IMR-90 (cell line): ENCODE data around the gene C3orf33. TPM values are rescaled to one million over a fixed set of nuclear protein-coding genes. Genes with fewer than 3 reads are reported as not detected.

Experiments
- ATAC-seq: fragments of 200-7000 bp; cut with Tn5 transposase; 2 replicates; pipeline ENCODE4 v1.9.1; 2020; ENCODE audit warnings: low read depth, mild to moderate bottlenecking, moderate library complexity
- BruUV-seq: library from RNA; stranded (reverse); fragments of 400-500 nt; replicated peaks from 2 replicates; lab custom pipeline; 2021; lab: Mats Ljungman, UMichigan
- CTCF ChIA-PET: fragments of 300-600 bp; formaldehyde crosslinking; extraction: SDS; loops from one replicate; lab custom pipeline; 2021; ENCODE audit warnings: antibody characterized with exemption; lab: Yijun Ruan, JAX
- POLR2A ChIA-PET: fragments of 300-600 bp; sonication (Branson Sonifier 250); formaldehyde crosslinking; loops from one replicate; lab custom pipeline; 2022; ENCODE audit warnings: antibody characterized with exemption; ENCODE audit not compliant: unreplicated experiment; lab: Charles Lee
- DNase-seq: peaks from one replicate; pipeline ENCODE4 v3.0.0; 2013
- H2AFZ ChIP-seq: replicated peaks from 2 replicates; pipeline ENCODE3; 2013; ENCODE audit warnings: low read length, mild to moderate bottlenecking; ENCODE audit not compliant: poor library complexity
- H2AK5ac ChIP-seq: 2 replicates; pipeline ENCODE4 v1.6.1; 2013; ENCODE audit warnings: low read depth, low read length, inconsistent platforms
- H2AK9ac ChIP-seq: replicated peaks from 2 replicates; pipeline ENCODE3; 2013; ENCODE audit warnings: mild to moderate bottlenecking, low read depth, low read length, moderate library complexity; ENCODE audit not compliant: poor library complexity
- H2BK120ac ChIP-seq: 2 replicates; pipeline ENCODE4 v1.6.1; 2013; ENCODE audit warnings: low read depth, low read length, inconsistent platforms
- H2BK15ac ChIP-seq: 3 replicates; pipeline ENCODE4 v1.6.1; 2013; ENCODE audit warnings: low read depth, low read length, inconsistent platforms
- H2BK20ac ChIP-seq: 2 replicates; pipeline ENCODE4 v1.6.1; 2013; ENCODE audit warnings: low read depth, mild to moderate bottlenecking, inconsistent platforms, low read length, moderate library complexity
- H2BK5ac ChIP-seq: 2 replicates; pipeline ENCODE4 v1.6.1; 2013; ENCODE audit warnings: mild to moderate bottlenecking, low read depth, low read length, inconsistent platforms; ENCODE audit not compliant: poor library complexity, severe bottlenecking
- H3K14ac ChIP-seq: replicated peaks from 2 replicates; pipeline ENCODE4 v1.6.1; 2013; ENCODE audit warnings: low read depth, low read length, inconsistent platforms
- H3K18ac ChIP-seq: 2 replicates; pipeline ENCODE4 v1.6.1; 2013; ENCODE audit warnings: low read depth, low read length, control low read depth
- H3K23ac ChIP-seq: 2 replicates; pipeline ENCODE4 v1.6.1; 2013; ENCODE audit warnings: low read depth, low read length, inconsistent platforms
- H3K27ac ChIP-seq: 2 replicates; pipeline ENCODE4 v1.5.1; 2013; ENCODE audit warnings: mild to moderate bottlenecking, control low read depth, low read length; ENCODE audit not compliant: insufficient read depth
- H3K27me3 ChIP-seq: 2 replicates; pipeline ENCODE4 v1.6.1; 2013; ENCODE audit warnings: low read length; ENCODE audit not compliant: control insufficient read depth, insufficient read depth
- H3K36me3 ChIP-seq: 2 replicates; pipeline ENCODE4 v1.6.1; 2013; ENCODE audit warnings: low read length, mixed read lengths; ENCODE audit not compliant: control insufficient read depth, insufficient read depth
- H3K4ac ChIP-seq: 2 replicates; pipeline ENCODE4 v1.6.1; 2013; ENCODE audit warnings: low read depth, low read length, inconsistent platforms
- H3K4me1 ChIP-seq: 2 replicates; pipeline ENCODE4 v1.6.1; 2013; ENCODE audit warnings: low read length, mixed read lengths; ENCODE audit not compliant: control insufficient read depth, insufficient read depth
- H3K4me2 ChIP-seq: 2 replicates; pipeline ENCODE4 v1.6.1; 2013; ENCODE audit warnings: low read depth, mild to moderate bottlenecking, control low read depth, low read length, moderate library complexity
- H3K4me3 ChIP-seq: 2 replicates; pipeline ENCODE4 v1.5.1; 2013; ENCODE audit warnings: low read depth, mild to moderate bottlenecking, control low read depth, low read length, moderate library complexity; ENCODE audit not compliant: insufficient read depth
- H3K56ac ChIP-seq: 2 replicates; pipeline ENCODE4 v1.6.1; 2013; ENCODE audit warnings: low read length, inconsistent platforms; ENCODE audit not compliant: insufficient read depth; ENCODE audit errors: extremely low read depth
- H3K79me1 ChIP-seq, 2 experiments: 2 replicates each; pipeline ENCODE4 v1.6.1; 2013; ENCODE audit warnings: low read length in 2 of 2, inconsistent platforms in 1 of 2, low read depth in 1 of 2
- H3K9ac ChIP-seq: 2 replicates; pipeline ENCODE4 v1.6.1; 2013; ENCODE audit warnings: low read depth, low read length, control low read depth
- H3K9me1 ChIP-seq: 2 replicates; pipeline ENCODE4 v1.6.1; 2013; ENCODE audit warnings: low read length, inconsistent platforms; ENCODE audit not compliant: insufficient read depth
- H3K9me3 ChIP-seq: 2 replicates; pipeline ENCODE4 v1.6.1; 2013; ENCODE audit warnings: low read length; ENCODE audit not compliant: control insufficient read depth, insufficient read depth
- H4K20me1 ChIP-seq: 2 replicates; pipeline ENCODE4 v1.6.1; 2013; ENCODE audit warnings: low read length, inconsistent platforms; ENCODE audit not compliant: insufficient read depth
- H4K5ac ChIP-seq: 2 replicates; pipeline ENCODE4 v1.6.1; 2013; ENCODE audit warnings: mild to moderate bottlenecking, low read depth, low read length, control low read depth
- H4K8ac ChIP-seq, 2 experiments: 2 replicates each; pipeline ENCODE4 v1.6.1; 2013; ENCODE audit warnings: low read depth in 2 of 2, low read length in 2 of 2, control low read depth in 1 of 2, inconsistent platforms in 1 of 2
- H4K91ac ChIP-seq: 2 replicates; pipeline ENCODE4 v1.6.1; 2013; ENCODE audit warnings: low read depth, low read length, inconsistent platforms; ENCODE audit not compliant: insufficient read depth
- BHLHE40 ChIP-seq: fragments of 150-350 bp; IDR thresholded peaks from 2 replicates; pipeline ENCODE4 v1.6.1; 2016; ENCODE audit warnings: mild to moderate bottlenecking, low read depth, low read length
- CEBPB ChIP-seq: IDR thresholded peaks from 2 replicates; pipeline ENCODE4 v1.6.1; 2012; ENCODE audit warnings: low read depth, low read length, improper control_type of control experiment
- ELK1 ChIP-seq: fragments of 150-350 bp; IDR thresholded peaks from 2 replicates; pipeline ENCODE4 v1.6.1; 2016; ENCODE audit warnings: low read depth, mild to moderate bottlenecking, low read length, moderate library complexity, borderline replicate concordance
- FOS ChIP-seq: fragments of 150-350 bp; IDR thresholded peaks from 2 replicates; pipeline ENCODE4 v1.6.1; 2016; ENCODE audit warnings: low read depth, low read length
- MAFK ChIP-seq: IDR thresholded peaks from 2 replicates; pipeline ENCODE4 v1.6.1; 2012; ENCODE audit warnings: low read depth, low read length, improper control_type of control experiment
- MXI1 ChIP-seq: IDR thresholded peaks from 2 replicates; pipeline ENCODE4 v1.6.1; 2012; ENCODE audit warnings: low read depth, mild to moderate bottlenecking, low read length, moderate library complexity, borderline replicate concordance
- POLR2A ChIP-seq: IDR thresholded peaks from 2 replicates; pipeline ENCODE4 v1.6.1; 2012; ENCODE audit warnings: mild to moderate bottlenecking, low read depth, low read length
- RFX5 ChIP-seq: IDR thresholded peaks from 2 replicates; pipeline ENCODE4 v1.8.0; 2012; ENCODE audit warnings: low read depth, mild to moderate bottlenecking, low read length, moderate library complexity
- SMC3 ChIP-seq: fragments of 150-350 bp; IDR thresholded peaks from 2 replicates; pipeline ENCODE4 v1.6.1; 2016; ENCODE audit warnings: low read depth, mild to moderate bottlenecking, antibody characterized with exemption, low read length, moderate library complexity
- USF2 ChIP-seq: fragments of 150-350 bp; IDR thresholded peaks from 2 replicates; pipeline ENCODE4 v1.6.1; 2017; ENCODE audit warnings: mild to moderate bottlenecking, antibody characterized with exemption, low read length, low read depth
- WGBS, 2 experiments: methylation state at CpG; one replicate each; pipeline versions ENCODE4 v1.1.5 to v1.1.7; 2013; ENCODE audit warnings: missing lambda C conversion rate in 2 of 2; ENCODE audit not compliant: insufficient read length in 1 of 2; ENCODE audit errors: extremely low coverage in 2 of 2; 5-methylcytosine and 5-hydroxymethylcytosine counted together
- dilution Hi-C: fragments of 300-500 bp; cut with HindIII; formaldehyde crosslinking; loops from one replicate; pipeline ENCODE4 v1.14.3; 2018; ENCODE audit warnings: low sequenced_read_pairs; ENCODE audit not compliant: unreplicated experiment
- in situ Hi-C: fragments of 300-500 bp; cut with MboI; formaldehyde crosslinking; loops from 3 replicates; pipeline ENCODE4 v1.14.3; 2019; ENCODE audit warnings: low sequenced_read_pairs, inconsistent platforms, mixed read lengths
- intact Hi-C: fragments of 100-400 bp; cut with micrococcal nuclease; formaldehyde crosslinking; loops from 2 replicates; pipeline ENCODE4 v1.10.0; 2022
- polyA plus RNA-seq, 3 experiments: library from polyadenylated mRNA; depleted of rRNA; stranded (reverse); fragments of >200 nt; gene quantifications; 2 replicates each; pipeline ENCODE4 v1.2.3, GENCODE V29; 2012; ENCODE audit warnings: low replicate concordance in 1 of 3
- total RNA-seq: library from RNA; depleted of rRNA; stranded (reverse); fragments of >200 nt; gene quantifications from 2 replicates; pipeline ENCODE4 v1.2.3, GENCODE V29; 2012

C3orf33 gene
- total and polyA plus RNA-seq, 2 of the 4 experiments (the other 2 are of a cell fraction) = 0.72 to 1.2 TPM

GRCh38 chr3:155846119-155846518, 40.0 kb upstream of the C3orf33 start:
- Histone ChIP-seq H4K5ac (no peak overlapping the region), H3K4me2 (no peak overlapping the region), H3K9ac (no peak overlapping the region), H3K18ac (no peak overlapping the region), H3K56ac (no peak overlapping the region), H2AFZ (no peak overlapping the region), H2BK15ac (no peak overlapping the region), H2BK5ac (no peak overlapping the region), H3K4me3 (no peak overlapping the region), H3K14ac (no peak overlapping the region), H3K23ac (no peak overlapping the region), H3K79me1 (peaks cover 6 to 23% of the 10 kb centered on the region in 2 experiments), H3K4me1 (no peaks in the 10 kb centered on the region), H3K9me1 (no peaks in the 10 kb centered on the region), H4K20me1 (0 out of 2 replicates have a peak, but pooled peaks cover 2% of the 10 kb centered on the region), H3K4ac (no peak overlapping the region), H2BK120ac (no peak overlapping the region), H3K27me3 (no peaks in the 10 kb centered on the region), H2AK9ac (no peak overlapping the region), H3K27ac (no peak overlapping the region), H2BK20ac (no peak overlapping the region), H3K36me3 (peaks cover 6% of the 10 kb centered on the region; the same call in 1 of the 2 replicates), H4K91ac (no peak overlapping the region), H3K9me3 (no peaks in the 10 kb centered on the region), H2AK5ac (no peak overlapping the region), H4K8ac (no peak overlapping the region)
- ChIA-PET CTCF (interaction anchor here (0.7 to 0.8 kb wide), 2 partner anchors 40 to 1285 kb away, joined by 3 read pairs; partner anchors contain the start of gene C3orf33), POLR2A (interaction anchor here (0.6 kb wide), 2 partner anchors 31 to 94 kb away, joined by 4 read pairs; no protein-coding TSS in a partner anchor)
- TF ChIP-seq MAFK = no peak
- no peak for TF ChIP-seq MXI1
- TF ChIP-seq FOS = no peak
- no peak for TF ChIP-seq ELK1
- TF ChIP-seq RFX5 = no peak
- no peak for TF ChIP-seq USF2
- no peak for TF ChIP-seq POLR2A
- no peak for TF ChIP-seq SMC3
- no peak for TF ChIP-seq BHLHE40
- no peak for TF ChIP-seq CEBPB
- ATAC-seq = no peak
- 80% methylated on average over 1 of the region's 3 CpGs; no CpG with 5 or more reads in 1 of the 2 experiments for WGBS, 2 experiments
- no peak for DNase-seq
- intact Hi-C loops (no loop called here), in situ Hi-C loops (no loop called here), dilution Hi-C loops (no loop called here)
- BruUV-seq = no TSS peak
